GM23248 (cell line): Measurements from ENCODE around the gene CSH1. TPM values are rescaled to one million over a fixed set of nuclear protein-coding genes. Genes with fewer than 3 reads are reported as not detected.

Experiments
- DNase-seq: peaks from one replicate; pipeline ENCODE4 v3.0.0-alpha.2; 2015
- H2AFZ ChIP-seq: fragments of 200-600 bp; sonication (generic); 2 replicates; pipeline ENCODE4 v1.6.1; 2016; ENCODE audit warnings: antibody characterized with exemption
- H3F3A ChIP-seq: fragments of 200-600 bp; sonication (generic); 2 replicates; pipeline ENCODE4 v1.6.1; 2016; ENCODE audit warnings: mild to moderate bottlenecking, antibody characterized with exemption, mixed run types; ENCODE audit not compliant: insufficient read depth
- H3K27ac ChIP-seq: fragments of 200-600 bp; sonication (generic); 2 replicates; pipeline ENCODE4 v1.5.1; 2016; ENCODE audit warnings: mild to moderate bottlenecking
- H3K27me3 ChIP-seq: fragments of 200-600 bp; sonication (generic); replicated peaks from 2 replicates; pipeline ENCODE4 v1.6.1; 2016; ENCODE audit warnings: mild to moderate bottlenecking; ENCODE audit not compliant: insufficient read depth
- H3K36me3 ChIP-seq: fragments of 200-600 bp; sonication (generic); 2 replicates; pipeline ENCODE4 v1.6.1; 2016; ENCODE audit warnings: low read depth, mild to moderate bottlenecking
- H3K4me1 ChIP-seq: fragments of 200-600 bp; sonication (generic); 2 replicates; pipeline ENCODE4 v1.6.1; 2016; ENCODE audit warnings: mild to moderate bottlenecking; ENCODE audit not compliant: insufficient read depth
- H3K4me2 ChIP-seq: fragments of 200-600 bp; sonication (generic); one replicate; pipeline ENCODE4 v1.6.1; 2016; ENCODE audit warnings: mild to moderate bottlenecking; ENCODE audit not compliant: unreplicated experiment
- H3K4me3 ChIP-seq: fragments of 200-600 bp; sonication (generic); 2 replicates; pipeline ENCODE4 v1.5.1; 2016; ENCODE audit warnings: mild to moderate bottlenecking
- H3K79me2 ChIP-seq: fragments of 200-600 bp; sonication (generic); 2 replicates; pipeline ENCODE4 v1.6.1; 2016; ENCODE audit warnings: mild to moderate bottlenecking; ENCODE audit not compliant: insufficient read depth
- H3K9ac ChIP-seq: fragments of 200-600 bp; sonication (generic); 2 replicates; pipeline ENCODE4 v1.6.1; 2016; ENCODE audit warnings: mild to moderate bottlenecking
- H3K9me2 ChIP-seq: fragments of 200-600 bp; sonication (generic); 2 replicates; pipeline ENCODE4 v1.6.1; 2016; ENCODE audit warnings: mixed run types, mild to moderate bottlenecking, moderate library complexity; ENCODE audit not compliant: insufficient read depth
- H3K9me3 ChIP-seq: fragments of 200-600 bp; sonication (generic); one replicate; pipeline ENCODE4 v1.6.1; 2017; ENCODE audit warnings: low read depth
- H4K20me1 ChIP-seq: fragments of 200-600 bp; sonication (generic); 2 replicates; pipeline ENCODE4 v1.6.0; 2016; ENCODE audit not compliant: insufficient read depth
- EZH2 ChIP-seq: fragments of 200-600 bp; sonication (generic); IDR thresholded peaks from 2 replicates; pipeline ENCODE4 v1.6.1; 2018; ENCODE audit warnings: antibody characterized with exemption, mild to moderate bottlenecking; ENCODE audit not compliant: insufficient read depth, poor library complexity, severe bottlenecking
- EZH2phosphoT487 ChIP-seq: fragments of 200-600 bp; sonication (generic); IDR thresholded peaks from 2 replicates; pipeline ENCODE4 v1.6.1; 2018; ENCODE audit warnings: antibody characterized with exemption, moderate library complexity, mild to moderate bottlenecking, low read depth; ENCODE audit not compliant: insufficient read depth
- WGBS, 2 experiments: methylation state at CpG; one replicate each; pipeline ENCODE4 v1.1.6; 2015 to 2017; ENCODE audit warnings: low lambda C conversion rate in 2 of 2, low coverage in 1 of 2; ENCODE audit errors: missing lambda C conversion rate in 2 of 2; 5-methylcytosine and 5-hydroxymethylcytosine counted together
- in situ Hi-C: fragments of 300-500 bp; cut with MboI; formaldehyde crosslinking; loops from 2 replicates; pipeline ENCODE4 v1.15.0; 2020
- polyA plus RNA-seq: library from polyadenylated mRNA; unstranded; fragments of >200 nt; fragmentation: Nextera tagmentation; extraction: Ambion mirVana; gene quantifications from 2 replicates; pipeline ENCODE4 v1.2.1, GENCODE V29; 2016
- total RNA-seq: library from RNA; depleted of rRNA; stranded (reverse); fragments of >200 nt; shearing (Covaris generic); gene quantifications from 2 replicates; pipeline ENCODE4 v1.2.3, GENCODE V29; 2014

CSH1 gene
- total and polyA plus RNA-seq, 2 experiments from 2014 or later = not detected

DNA sequence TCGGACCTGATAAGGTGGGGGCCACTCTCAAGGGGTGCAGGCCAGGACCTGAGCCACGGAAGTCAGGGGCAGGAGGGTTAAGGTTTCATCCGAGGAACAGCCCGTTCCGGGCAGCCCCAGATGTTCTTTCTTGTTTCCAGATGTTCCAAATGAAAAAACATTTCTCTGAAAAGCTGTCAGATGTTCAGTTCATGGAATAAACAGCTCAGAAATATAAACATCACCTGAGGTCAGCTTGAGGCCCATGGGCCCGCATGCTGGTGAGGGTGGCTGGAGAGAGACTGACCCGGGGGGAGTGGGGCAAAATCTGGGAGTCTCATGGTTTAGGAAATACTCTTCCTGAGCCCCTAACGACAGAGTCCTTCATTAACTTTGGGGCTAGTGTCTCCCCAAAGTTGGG is 37.2 kb upstream of the CSH1 start:
- WGBS, 2 experiments = 24 to 28% methylated on average over 8 of the region's 8 CpGs
- DNase-seq = no peak
- Histone ChIP-seq H3K27me3 (peaks cover 14% of the 10 kb centered on the region), H3K9me3 (no peaks in the 10 kb centered on the region), H2AFZ (no peak overlapping the region), H3K79me2 (no peaks in the 10 kb centered on the region), H3K4me3 (no peak overlapping the region), H3K4me1 (no peaks in the 10 kb centered on the region), H3K36me3 (no peaks in the 10 kb centered on the region), H3K27ac (no peak overlapping the region), H3K9me2 (no peaks in the 10 kb centered on the region), H3K9ac (no peak overlapping the region), H3F3A (no peaks in the 10 kb centered on the region), H4K20me1 (no peaks in the 10 kb centered on the region), H3K4me2 (no peak overlapping the region)
- in situ Hi-C loops = no loop called here
- TF ChIP-seq EZH2 (no peak), EZH2phosphoT487 (no peak)

DNA sequence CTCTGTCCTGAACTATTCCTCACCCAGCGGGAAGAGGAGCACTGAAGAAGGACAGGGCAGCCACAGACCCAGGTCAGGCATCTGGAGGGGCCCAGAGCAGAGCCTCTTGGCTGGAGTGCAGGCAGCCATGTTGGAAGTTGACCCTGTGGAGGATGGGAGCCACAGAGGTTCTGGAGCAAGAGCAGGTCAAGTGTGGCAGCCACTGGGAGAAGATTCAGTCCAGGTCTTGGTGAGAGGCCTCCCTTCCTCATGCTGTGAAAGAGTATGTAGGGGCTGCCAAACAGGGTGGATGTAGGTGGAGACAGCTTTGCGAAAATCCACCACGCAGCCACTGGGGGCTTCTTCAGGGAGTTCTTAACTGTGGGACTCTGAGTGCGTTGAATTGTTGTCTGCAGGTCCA is 36.3 kb upstream of the CSH1 start:
- Histone ChIP-seq H3K4me3 (no peak overlapping the region), H3K36me3 (no peaks in the 10 kb centered on the region), H3K79me2 (no peaks in the 10 kb centered on the region), H3K4me2 (no peak overlapping the region), H3K27me3 (peaks cover 14% of the 10 kb centered on the region), H3K4me1 (no peaks in the 10 kb centered on the region), H4K20me1 (no peaks in the 10 kb centered on the region), H3K27ac (no peak overlapping the region), H3K9me3 (no peaks in the 10 kb centered on the region), H2AFZ (no peak overlapping the region), H3K9me2 (no peaks in the 10 kb centered on the region), H3K9ac (no peak overlapping the region), H3F3A (no peaks in the 10 kb centered on the region)
- in situ Hi-C loops = no loop called here
- no peak for DNase-seq
- WGBS, 2 experiments = 86 to 93% methylated on average over 4 of the region's 4 CpGs
- TF ChIP-seq EZH2 (no peak), EZH2phosphoT487 (no peak)

- WGBS, 2 experiments = 71 to 82% methylated on average over 9 to 19 of the region's 19 CpGs
- Histone ChIP-seq H3F3A (no peaks in the 10 kb centered on the region), H2AFZ (no peak within 1 kb of the TSS), H3K9me3 (no peaks in the 10 kb centered on the region), H3K27ac (no peak within 1 kb of the TSS), H3K9me2 (no peaks in the 10 kb centered on the region), H3K4me2 (no peak within 1 kb of the TSS), H3K4me3 (no peak within 1 kb of the TSS), H3K36me3 (no peaks in the 10 kb centered on the region), H4K20me1 (no peaks in the 10 kb centered on the region), H3K9ac (no peak within 1 kb of the TSS), H3K27me3 (peaks cover 14% of the 10 kb centered on the region), H3K4me1 (no peaks in the 10 kb centered on the region), H3K79me2 (no peaks in the 10 kb centered on the region)
- DNase-seq = no peak
- TF ChIP-seq EZH2 (no peak), EZH2phosphoT487 (no peak)
- in situ Hi-C loops = no loop called here
These were observed 35.7 kb upstream of the CSH1 start, which contains the start of gene CD79B for GRCh38 chr17:63931981-63932561. CD79B (minus strand) TSS chr17:63932331; CDS start chr17:63932261, 70 bp downstream.

GRCh38 chr17:63930951-63931575 is 34.7 kb upstream of the CSH1 start:
- Histone ChIP-seq H2AFZ (no peak overlapping the region), H3K9me2 (no peaks in the 10 kb centered on the region), H3K9me3 (no peaks in the 10 kb centered on the region), H3K27me3 (peaks cover 12% of the 10 kb centered on the region), H4K20me1 (no peaks in the 10 kb centered on the region), H3K36me3 (no peaks in the 10 kb centered on the region), H3F3A (no peaks in the 10 kb centered on the region), H3K9ac (no peak overlapping the region), H3K79me2 (no peaks in the 10 kb centered on the region), H3K4me1 (no peaks in the 10 kb centered on the region), H3K4me3 (no peak overlapping the region), H3K4me2 (no peak overlapping the region), H3K27ac (no peak overlapping the region)
- WGBS, 2 experiments = 75 to 76% methylated on average over 11 to 16 of the region's 16 CpGs
- TF ChIP-seq EZH2 (no peak), EZH2phosphoT487 (no peak)
- DNase-seq = no peak
- in situ Hi-C loops = no loop called here
